ENCODE results near the gene PIKFYVE. TPM values are rescaled to one million over a fixed set of nuclear protein-coding genes. Genes with fewer than 3 reads are reported as not detected.

Gene PIKFYVE
- total RNA-seq, 1 experiment from 2014 or later, result 34.8 TPM

DNA sequence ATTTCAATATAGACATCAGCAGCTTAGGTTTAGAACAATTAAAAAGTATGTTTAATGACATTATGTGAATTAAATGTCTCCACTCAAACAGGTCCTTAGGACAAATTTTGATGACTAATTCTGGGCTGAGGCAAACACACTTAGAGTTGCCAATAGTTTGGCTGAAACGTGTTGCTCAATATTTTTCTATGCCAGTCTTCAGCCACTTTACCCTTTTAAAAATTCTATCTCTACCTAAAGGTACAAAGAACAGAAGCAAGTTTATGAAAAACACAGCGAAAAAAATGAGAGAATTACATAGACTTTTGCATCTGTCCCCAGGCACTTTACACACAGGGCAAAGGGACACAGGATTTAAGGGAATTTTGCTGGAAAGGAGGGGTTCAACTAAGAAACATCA lies 15.7 kb upstream of the PIKFYVE start:
- no peaks in the 10 kb centered on the region for H3K9me3 ChIP-seq (ENCODE audit: control insufficient read depth, insufficient read depth, low read depth, low read length)
- DNase-seq (ENCODE audit: low read depth, low spot score), result no peak
- peaks cover 16% of the 10 kb centered on the region for H3K36me3 ChIP-seq (ENCODE audit: control insufficient read depth, insufficient read depth, low read length)
- in situ Hi-C loops (cut with HindIII; ENCODE audit: low pct_unique_long_range_greater_than_20kb, low sequenced_read_pairs), result no loop called here
- ChIA-PET POLR2A (no interaction called here), CTCF (no interaction called here)
- H3K4me3 ChIP-seq (ENCODE audit: low read depth in 2 of 2, low read length in 2 of 2), result no peak overlapping the region
- H3K27ac ChIP-seq (ENCODE audit: low read length), result no peak overlapping the region
- intact Hi-C loops (cut with micrococcal nuclease; ENCODE audit: unreplicated experiment), result no loop called here
- TF ChIP-seq, protein P1, sequence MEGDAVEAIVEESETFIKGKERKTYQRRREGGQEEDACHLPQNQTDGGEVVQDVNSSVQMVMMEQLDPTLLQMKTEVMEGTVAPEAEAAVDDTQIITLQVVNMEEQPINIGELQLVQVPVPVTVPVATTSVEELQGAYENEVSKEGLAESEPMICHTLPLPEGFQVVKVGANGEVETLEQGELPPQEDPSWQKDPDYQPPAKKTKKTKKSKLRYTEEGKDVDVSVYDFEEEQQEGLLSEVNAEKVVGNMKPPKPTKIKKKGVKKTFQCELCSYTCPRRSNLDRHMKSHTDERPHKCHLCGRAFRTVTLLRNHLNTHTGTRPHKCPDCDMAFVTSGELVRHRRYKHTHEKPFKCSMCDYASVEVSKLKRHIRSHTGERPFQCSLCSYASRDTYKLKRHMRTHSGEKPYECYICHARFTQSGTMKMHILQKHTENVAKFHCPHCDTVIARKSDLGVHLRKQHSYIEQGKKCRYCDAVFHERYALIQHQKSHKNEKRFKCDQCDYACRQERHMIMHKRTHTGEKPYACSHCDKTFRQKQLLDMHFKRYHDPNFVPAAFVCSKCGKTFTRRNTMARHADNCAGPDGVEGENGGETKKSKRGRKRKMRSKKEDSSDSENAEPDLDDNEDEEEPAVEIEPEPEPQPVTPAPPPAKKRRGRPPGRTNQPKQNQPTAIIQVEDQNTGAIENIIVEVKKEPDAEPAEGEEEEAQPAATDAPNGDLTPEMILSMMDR (IDR thresholded peaks at IDR 0.05), result no peak
- TF ChIP-seq, protein P2, sequence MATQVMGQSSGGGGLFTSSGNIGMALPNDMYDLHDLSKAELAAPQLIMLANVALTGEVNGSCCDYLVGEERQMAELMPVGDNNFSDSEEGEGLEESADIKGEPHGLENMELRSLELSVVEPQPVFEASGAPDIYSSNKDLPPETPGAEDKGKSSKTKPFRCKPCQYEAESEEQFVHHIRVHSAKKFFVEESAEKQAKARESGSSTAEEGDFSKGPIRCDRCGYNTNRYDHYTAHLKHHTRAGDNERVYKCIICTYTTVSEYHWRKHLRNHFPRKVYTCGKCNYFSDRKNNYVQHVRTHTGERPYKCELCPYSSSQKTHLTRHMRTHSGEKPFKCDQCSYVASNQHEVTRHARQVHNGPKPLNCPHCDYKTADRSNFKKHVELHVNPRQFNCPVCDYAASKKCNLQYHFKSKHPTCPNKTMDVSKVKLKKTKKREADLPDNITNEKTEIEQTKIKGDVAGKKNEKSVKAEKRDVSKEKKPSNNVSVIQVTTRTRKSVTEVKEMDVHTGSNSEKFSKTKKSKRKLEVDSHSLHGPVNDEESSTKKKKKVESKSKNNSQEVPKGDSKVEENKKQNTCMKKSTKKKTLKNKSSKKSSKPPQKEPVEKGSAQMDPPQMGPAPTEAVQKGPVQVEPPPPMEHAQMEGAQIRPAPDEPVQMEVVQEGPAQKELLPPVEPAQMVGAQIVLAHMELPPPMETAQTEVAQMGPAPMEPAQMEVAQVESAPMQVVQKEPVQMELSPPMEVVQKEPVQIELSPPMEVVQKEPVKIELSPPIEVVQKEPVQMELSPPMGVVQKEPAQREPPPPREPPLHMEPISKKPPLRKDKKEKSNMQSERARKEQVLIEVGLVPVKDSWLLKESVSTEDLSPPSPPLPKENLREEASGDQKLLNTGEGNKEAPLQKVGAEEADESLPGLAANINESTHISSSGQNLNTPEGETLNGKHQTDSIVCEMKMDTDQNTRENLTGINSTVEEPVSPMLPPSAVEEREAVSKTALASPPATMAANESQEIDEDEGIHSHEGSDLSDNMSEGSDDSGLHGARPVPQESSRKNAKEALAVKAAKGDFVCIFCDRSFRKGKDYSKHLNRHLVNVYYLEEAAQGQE (IDR thresholded peaks at IDR 0.05; ENCODE audit: insufficient read depth in 1 of 2, low read depth in 2 of 2, low read length in 1 of 2), result no peak
- H3K27me3 ChIP-seq (ENCODE audit: control insufficient read depth, insufficient read depth, low read length), result no peaks in the 10 kb centered on the region
- no TSS peak for BruUV-seq (replicated peaks)
- H3K4me1 ChIP-seq (ENCODE audit: control insufficient read depth, insufficient read depth, low read length), result peaks cover 11% of the 10 kb centered on the region
- no peak for ATAC-seq

DNA sequence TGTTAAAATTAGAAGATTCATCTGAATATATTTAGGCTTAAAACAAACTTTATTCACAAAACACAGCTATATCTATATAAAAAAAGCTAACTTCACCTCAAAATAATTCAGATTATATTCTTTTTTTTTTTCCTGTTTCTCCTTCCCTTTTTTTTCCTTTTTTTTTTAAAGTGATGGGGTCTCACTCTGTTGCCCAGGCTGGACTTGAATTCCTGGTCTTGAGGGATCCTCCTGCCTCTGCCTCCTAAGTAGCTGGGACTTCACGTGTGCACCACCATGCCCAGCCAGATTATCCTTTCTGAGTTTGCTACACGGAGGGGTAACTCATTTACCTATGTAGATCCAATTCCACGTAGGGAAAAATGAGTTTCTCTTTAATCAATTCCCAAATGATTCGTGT lies 15.0 kb upstream of the PIKFYVE start:
- TF ChIP-seq, protein P1 (IDR thresholded peaks at IDR 0.05), result no peak
- TF ChIP-seq, protein P2 (IDR thresholded peaks at IDR 0.05; ENCODE audit: insufficient read depth in 1 of 2, low read depth in 2 of 2, low read length in 1 of 2), result no peak
- TF ChIP-seq POLR2AphosphoS5 (IDR thresholded peaks at IDR 0.05; ENCODE audit: low read depth, low read length) (no peak), TCF7L2 (IDR thresholded peaks at IDR 0.05; ENCODE audit: low read depth, low read length) (no peak), SIN3A (IDR thresholded peaks at IDR 0.05; ENCODE audit: borderline replicate concordance, insufficient read depth, low read depth, low read length) (no peak)
- intact Hi-C loops (cut with micrococcal nuclease; ENCODE audit: unreplicated experiment) (no loop called here), in situ Hi-C loops (cut with HindIII; ENCODE audit: low pct_unique_long_range_greater_than_20kb, low sequenced_read_pairs) (no loop called here)
- no peak for ATAC-seq
- H3K4me3 ChIP-seq (ENCODE audit: low read depth in 2 of 2, low read length in 2 of 2), result no peak overlapping the region
- no TSS peak for BruUV-seq (replicated peaks)
- H3K27ac ChIP-seq (ENCODE audit: low read length), result no peak overlapping the region; the same call in 1 of the 2 replicates
- peaks cover 13% of the 10 kb centered on the region for H3K36me3 ChIP-seq (ENCODE audit: control insufficient read depth, insufficient read depth, low read length)
- no peaks in the 10 kb centered on the region for H3K9me3 ChIP-seq (ENCODE audit: control insufficient read depth, insufficient read depth, low read depth, low read length)
- H3K4me1 ChIP-seq (ENCODE audit: control insufficient read depth, insufficient read depth, low read length), result peaks cover 11% of the 10 kb centered on the region
- no peaks in the 10 kb centered on the region for H3K27me3 ChIP-seq (ENCODE audit: control insufficient read depth, insufficient read depth, low read length)
- ChIA-PET CTCF (no interaction called here), POLR2A (no interaction called here)
- DNase-seq (ENCODE audit: low read depth, low spot score), result no peak
